Body of pancreas (tissue), 4 donors: ENCODE data around the gene ADRM1.

ENCODE experiments used
- CTCF ChIP-seq, 7 experiments: fragments of 450-650 bp in 4 of 7; fragments of 200-600 bp in 3 of 7; sonication (generic) in 3 of 7; IDR thresholded peaks; one replicate each; pipeline ENCODE4 v1.5.1; 2016 to 2019; ENCODE audit warnings: antibody characterized with exemption in 7 of 7
- POLR2A ChIP-seq, 3 donors: fragments of 450-650 bp; IDR thresholded peaks; one replicate each; pipeline ENCODE4 v1.6.1; 2016; ENCODE audit warnings: antibody characterized with exemption in 3 of 3, mild to moderate bottlenecking in 2 of 3

- TF ChIP-seq CTCF (IDR thresholded peaks at IDR 0.05) (no peak), POLR2A (IDR thresholded peaks at IDR 0.05) (no peak)
These were observed 3.0 kb upstream of the ADRM1 start for GRCh38 chr20:62299666-62300236.
